OCI-LY7 (cell line): ENCODE results near the gene HSDL2. TPM values are rescaled to one million over a fixed set of nuclear protein-coding genes. Genes with fewer than 3 reads are reported as not detected.

Source experiments
- BruUV-seq: library from RNA; stranded (reverse); fragments of 400-500 nt; replicated peaks from 2 replicates; lab custom pipeline; 2021; lab: Mats Ljungman, UMichigan
- CTCF ChIA-PET: fragments of 300-600 bp; sonication (Branson Sonifier 250); formaldehyde crosslinking; loops from one replicate; lab custom pipeline; 2022; ENCODE audit warnings: antibody characterized with exemption; ENCODE audit not compliant: unreplicated experiment; lab: Charles Lee
- POLR2A ChIA-PET: fragments of 300-600 bp; sonication (Branson Sonifier 250); formaldehyde crosslinking; loops from one replicate; lab custom pipeline; 2022; ENCODE audit warnings: antibody characterized with exemption; lab: Charles Lee
- DNase-seq: peaks from one replicate; pipeline ENCODE4 v3.0.0-alpha.2; 2015; ENCODE audit warnings: low spot score
- H2AFZ ChIP-seq: fragments of 200-600 bp; sonication (generic), shearing (Covaris generic); 2 replicates; pipeline ENCODE4 v1.6.1; 2014; ENCODE audit warnings: mild to moderate bottlenecking, antibody characterized with exemption, low read length, moderate library complexity
- H3K27ac ChIP-seq: fragments of 200-600 bp; sonication (generic); 2 replicates; pipeline ENCODE4 v1.5.1; 2014; ENCODE audit warnings: mixed run types, low read depth, mild to moderate bottlenecking, moderate library complexity, low read length, inconsistent platforms; ENCODE audit not compliant: poor library complexity, severe bottlenecking
- H3K36me3 ChIP-seq: fragments of 200-600 bp; sonication (generic); 2 replicates; pipeline ENCODE4 v1.6.1; 2014; ENCODE audit warnings: mild to moderate bottlenecking, antibody characterized with exemption, low read length, moderate library complexity, mixed read lengths; ENCODE audit not compliant: insufficient read depth
- H3K4me1 ChIP-seq: fragments of 200-600 bp; sonication (generic); 2 replicates; pipeline ENCODE4 v1.5.1; 2014; ENCODE audit warnings: mild to moderate bottlenecking, low read length; ENCODE audit not compliant: insufficient read depth, poor library complexity, severe bottlenecking
- H3K4me2 ChIP-seq: fragments of 200-600 bp; sonication (generic); 2 replicates; pipeline ENCODE4 v1.6.1; 2014; ENCODE audit warnings: mild to moderate bottlenecking, low read length
- H3K4me3 ChIP-seq: fragments of 200-600 bp; sonication (generic); 2 replicates; pipeline ENCODE4 v1.5.1; 2014; ENCODE audit warnings: mild to moderate bottlenecking, low read depth, low read length; ENCODE audit not compliant: poor library complexity, severe bottlenecking
- H3K79me2 ChIP-seq: fragments of 200-600 bp; sonication (generic); 2 replicates; pipeline ENCODE4 v1.6.1; 2016; ENCODE audit warnings: low read depth, mild to moderate bottlenecking, low read length, moderate library complexity, mixed read lengths; ENCODE audit not compliant: insufficient read depth
- H3K9me2 ChIP-seq: fragments of 200-600 bp; sonication (generic); 2 replicates; pipeline ENCODE4 v1.6.1; 2016; ENCODE audit warnings: mild to moderate bottlenecking, low read length, mixed read lengths; ENCODE audit not compliant: insufficient read depth
- H3K9me3 ChIP-seq: fragments of 200-600 bp; sonication (generic); 2 replicates; pipeline ENCODE4 v1.6.1; 2014; ENCODE audit warnings: mild to moderate bottlenecking, mixed run types, low read length, mixed read lengths
- H4K20me1 ChIP-seq: fragments of 200-600 bp; sonication (generic); 2 replicates; pipeline ENCODE4 v1.6.1; 2014; ENCODE audit warnings: mild to moderate bottlenecking, antibody characterized with exemption, low read length, moderate library complexity, mixed read lengths; ENCODE audit not compliant: insufficient read depth
- EZH2phosphoT487 ChIP-seq: fragments of 200-600 bp; sonication (generic); IDR thresholded peaks from 2 replicates; pipeline ENCODE4 v1.6.1; 2018; ENCODE audit warnings: low read depth, borderline replicate concordance, mild to moderate bottlenecking, mixed run types, antibody characterized with exemption, low read length, moderate library complexity, mixed read lengths
- intact Hi-C: fragments of 100-400 bp; cut with micrococcal nuclease; formaldehyde crosslinking; loops from one replicate; pipeline ENCODE4 v1.10.0; 2022; ENCODE audit not compliant: unreplicated experiment
- total RNA-seq, 2 experiments: library from RNA; depleted of rRNA in 1 of 2; stranded (reverse); fragments of >200 nt in 1 of 2; shearing (Covaris generic) in 1 of 2; gene quantifications; 2 replicates each; pipeline ENCODE4 v1.2.3, GENCODE V29; 2014 to 2022
- TF ChIP-seq, protein P1 (sequence below): fragments of 200-600 bp; sonication (generic); conservative IDR thresholded peaks from 2 replicates; pipeline ENCODE4 v1.5.1; 2014; ENCODE audit warnings: mild to moderate bottlenecking, antibody characterized with exemption, low read length, moderate library complexity, mixed read lengths

Gene HSDL2
- total RNA-seq, 2 experiments from 2014 or later = 12.7 to 16.6 TPM

DNA sequence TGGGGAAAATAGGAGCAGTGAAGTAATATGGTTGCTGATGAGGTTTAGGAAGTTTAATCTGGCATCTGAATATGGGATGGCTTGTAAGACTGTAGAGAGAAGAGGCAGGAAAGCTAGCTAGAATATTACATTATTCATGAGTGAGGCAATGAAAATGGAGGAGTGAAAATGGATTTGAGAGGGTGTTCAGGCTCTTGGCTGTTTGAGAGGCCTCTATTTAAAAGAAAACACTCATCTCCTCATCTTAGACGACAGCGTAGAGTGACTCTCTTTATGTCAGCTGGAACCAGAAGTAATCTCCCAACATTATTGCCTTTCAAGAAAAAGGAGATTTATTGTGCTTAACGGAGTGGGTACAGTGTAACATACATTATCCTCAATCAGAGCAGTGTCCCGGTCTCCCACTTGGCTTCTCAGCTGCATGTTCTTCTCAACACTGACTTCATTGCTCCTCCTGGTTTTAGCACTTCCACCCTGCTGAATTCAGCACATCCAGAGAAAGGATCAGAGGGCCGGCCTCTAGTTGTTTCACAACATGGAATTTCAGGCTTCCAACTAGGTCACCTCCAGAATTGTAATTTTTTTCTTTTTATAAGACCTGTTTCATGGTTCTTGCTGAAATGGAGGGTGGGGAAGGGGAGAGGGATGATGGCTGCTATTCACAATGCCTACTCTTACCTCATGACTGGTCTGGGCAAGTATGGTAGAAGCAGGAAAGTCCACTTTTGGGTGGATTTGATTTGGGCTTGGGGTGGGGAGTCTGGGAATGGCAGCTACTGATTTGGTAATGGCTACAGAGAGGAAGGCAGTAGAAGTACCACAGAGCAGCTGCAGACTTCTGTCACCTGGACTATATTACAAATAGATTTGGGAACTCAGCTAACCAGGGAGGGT is 53.8 kb downstream of the HSDL2 start:
- no peaks in the 10 kb centered on the region for H3K9me3 ChIP-seq
- intact Hi-C loops = no loop called here
- no peaks in the 10 kb centered on the region for H3K36me3 ChIP-seq
- H2AFZ ChIP-seq = no peak overlapping the region
- no peak overlapping the region for H3K4me2 ChIP-seq
- no peaks in the 10 kb centered on the region for H3K79me2 ChIP-seq
- H3K9me2 ChIP-seq = no peaks in the 10 kb centered on the region
- no peak overlapping the region for H3K27ac ChIP-seq
- H3K4me3 ChIP-seq = no peak overlapping the region
- BruUV-seq = no TSS peak
- H4K20me1 ChIP-seq = no peaks in the 10 kb centered on the region; the same call in 1 of the 2 replicates
- ChIA-PET CTCF (no interaction called here), POLR2A (interaction anchor here (0.6 to 1.6 kb wide), 3 partner anchors 17 to 450 kb away, joined by 3 to 4 read pairs (median 3); no protein-coding TSS in a partner anchor)
- no peak for DNase-seq
- TF ChIP-seq, protein P1, sequence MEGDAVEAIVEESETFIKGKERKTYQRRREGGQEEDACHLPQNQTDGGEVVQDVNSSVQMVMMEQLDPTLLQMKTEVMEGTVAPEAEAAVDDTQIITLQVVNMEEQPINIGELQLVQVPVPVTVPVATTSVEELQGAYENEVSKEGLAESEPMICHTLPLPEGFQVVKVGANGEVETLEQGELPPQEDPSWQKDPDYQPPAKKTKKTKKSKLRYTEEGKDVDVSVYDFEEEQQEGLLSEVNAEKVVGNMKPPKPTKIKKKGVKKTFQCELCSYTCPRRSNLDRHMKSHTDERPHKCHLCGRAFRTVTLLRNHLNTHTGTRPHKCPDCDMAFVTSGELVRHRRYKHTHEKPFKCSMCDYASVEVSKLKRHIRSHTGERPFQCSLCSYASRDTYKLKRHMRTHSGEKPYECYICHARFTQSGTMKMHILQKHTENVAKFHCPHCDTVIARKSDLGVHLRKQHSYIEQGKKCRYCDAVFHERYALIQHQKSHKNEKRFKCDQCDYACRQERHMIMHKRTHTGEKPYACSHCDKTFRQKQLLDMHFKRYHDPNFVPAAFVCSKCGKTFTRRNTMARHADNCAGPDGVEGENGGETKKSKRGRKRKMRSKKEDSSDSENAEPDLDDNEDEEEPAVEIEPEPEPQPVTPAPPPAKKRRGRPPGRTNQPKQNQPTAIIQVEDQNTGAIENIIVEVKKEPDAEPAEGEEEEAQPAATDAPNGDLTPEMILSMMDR = no peak
- no peak for TF ChIP-seq EZH2phosphoT487
- H3K4me1 ChIP-seq = no peaks in the 10 kb centered on the region

- intact Hi-C loops = no loop called here
- no peaks in the 10 kb centered on the region; the same call in 1 of the 2 replicates for H4K20me1 ChIP-seq
- H3K27ac ChIP-seq = no peak overlapping the region
- DNase-seq = no peak
- no TSS peak for BruUV-seq
- no peaks in the 10 kb centered on the region for H3K79me2 ChIP-seq
- ChIA-PET POLR2A (interaction anchor here (0.6 to 0.8 kb wide), 2 partner anchors 17 to 449 kb away, joined by 3 to 4 read pairs; no protein-coding TSS in a partner anchor), CTCF (interaction anchor here (0.7 kb wide), 1 partner anchor 12 kb away, joined by 3 read pairs; no protein-coding TSS in a partner anchor)
- H3K9me2 ChIP-seq = no peaks in the 10 kb centered on the region
- no peaks in the 10 kb centered on the region for H3K9me3 ChIP-seq
- TF ChIP-seq, protein P1 = no peak
- TF ChIP-seq EZH2phosphoT487 = no peak
- H3K4me2 ChIP-seq = no peak overlapping the region
- no peak overlapping the region for H3K4me3 ChIP-seq
- no peaks in the 10 kb centered on the region for H3K36me3 ChIP-seq
- H2AFZ ChIP-seq = no peak overlapping the region
- no peaks in the 10 kb centered on the region for H3K4me1 ChIP-seq
Observed at GRCh38 chr9:112434487-112434886, 54.6 kb downstream of the HSDL2 start.
